GM12878 (cell line): ENCODE data around the gene GM2A. TPM values are rescaled to one million over a fixed set of nuclear protein-coding genes. Genes with fewer than 3 reads are reported as not detected.

ENCODE experiments used
- ATAC-seq: fragments of 200-7000 bp; cut with Tn5 transposase; 3 replicates; pipeline ENCODE4 v1.9.1; 2020; ENCODE audit warnings: mild to moderate bottlenecking, moderate library complexity
- BruUV-seq: library from RNA; stranded (reverse); fragments of 400-500 nt; replicated peaks from 2 replicates; lab custom pipeline; 2021; lab: Mats Ljungman, UMichigan
- CTCF ChIA-PET: fragments of 300-600 bp; sonication (Branson Sonifier 250); formaldehyde crosslinking; extraction: SDS; loops from one replicate; lab custom pipeline; 2021; ENCODE audit warnings: inconsistent platforms; lab: Yijun Ruan, JAX
- POLR2A ChIA-PET: fragments of 350-600 bp; formaldehyde crosslinking; extraction: SDS; loops from one replicate; lab custom pipeline; 2021; ENCODE audit warnings: inconsistent platforms; lab: Charles Lee
- RAD21 ChIA-PET: fragments of 300-600 bp; sonication (Branson Sonifier 250); formaldehyde crosslinking; loops from one replicate; lab custom pipeline; 2023; ENCODE audit warnings: antibody characterized with exemption; ENCODE audit not compliant: unreplicated experiment; lab: Charles Lee
- SMC1A ChIA-PET: fragments of 300-600 bp; sonication (Branson Sonifier 250); formaldehyde crosslinking; loops from one replicate; lab custom pipeline; 2023; ENCODE audit not compliant: unreplicated experiment, uncharacterized antibody; lab: Charles Lee
- DNase-seq: peaks from one replicate; pipeline ENCODE4 v3.0.0-alpha.2; 2011; ENCODE audit warnings: low read depth, low spot score
- FAIRE-seq: peaks from 3 replicates; lab custom pipeline; 2011; peaks lifted over from hg19 to GRCh38; lab: Jason Lieb, UNC
- H2AFZ ChIP-seq: 2 replicates; pipeline ENCODE4 v1.6.0; 2011; ENCODE audit warnings: low read depth, low read length, control low read depth; ENCODE audit not compliant: control insufficient read depth
- H3K27ac ChIP-seq: 2 replicates; pipeline ENCODE4 v1.5.1; 2011; ENCODE audit warnings: control low read depth; ENCODE audit not compliant: control insufficient read depth, insufficient read depth
- H3K27me3 ChIP-seq, 2 experiments: replicated peaks in 1 of 2; 2 replicates each; pipeline versions ENCODE4 v1.6.0 to v1.6.1; 2011; ENCODE audit warnings: low read length in 1 of 2; ENCODE audit not compliant: control insufficient read depth in 2 of 2, insufficient read depth in 2 of 2
- H3K36me3 ChIP-seq, 2 experiments: 2 replicates each; pipeline ENCODE4 v1.5.1; 2011; ENCODE audit warnings: low read length in 1 of 2; ENCODE audit not compliant: control insufficient read depth in 2 of 2, insufficient read depth in 2 of 2
- H3K4me1 ChIP-seq: 2 replicates; pipeline ENCODE4 v1.6.1; 2011; ENCODE audit warnings: mild to moderate bottlenecking, low read length, moderate library complexity, mixed read lengths; ENCODE audit not compliant: control insufficient read depth, insufficient read depth
- H3K4me2 ChIP-seq: 2 replicates; pipeline ENCODE4 v1.6.0; 2011; ENCODE audit warnings: control low read depth; ENCODE audit not compliant: control insufficient read depth, insufficient read depth
- H3K4me3 ChIP-seq: fragments of 200-600 bp; sonication (generic); 2 replicates; pipeline ENCODE4 v1.5.1; 2016
- H3K79me2 ChIP-seq: 2 replicates; pipeline ENCODE4 v1.6.0; 2011; ENCODE audit warnings: low read length; ENCODE audit not compliant: control insufficient read depth, insufficient read depth
- H3K9ac ChIP-seq: 2 replicates; pipeline ENCODE4 v1.8.0; 2011; ENCODE audit warnings: low read length, control low read depth, mixed read lengths; ENCODE audit not compliant: control insufficient read depth, insufficient read depth
- H3K9me3 ChIP-seq: replicated peaks from 3 replicates; pipeline ENCODE4 v1.5.1; 2011; ENCODE audit warnings: mild to moderate bottlenecking, low read length; ENCODE audit not compliant: control insufficient read depth, insufficient read depth
- H4K20me1 ChIP-seq: 2 replicates; pipeline ENCODE4 v1.6.0; 2011; ENCODE audit not compliant: control insufficient read depth, insufficient read depth
- ASH2L ChIP-seq: fragments of 300-600, 200-600 bp; sonication (generic); IDR thresholded peaks from 2 replicates; pipeline ENCODE4 v1.6.1; 2017; ENCODE audit warnings: low read depth, mild to moderate bottlenecking, borderline replicate concordance
- ATF2 ChIP-seq: IDR thresholded peaks from 2 replicates; pipeline ENCODE4 v1.6.1; 2012; ENCODE audit warnings: low read length, inconsistent platforms
- ATF3 ChIP-seq: IDR thresholded peaks from 2 replicates; pipeline ENCODE4 v1.6.1; 2011; ENCODE audit warnings: low read depth, mild to moderate bottlenecking, low read length, moderate library complexity, borderline replicate concordance; ENCODE audit errors: extremely low read depth
- ELK1 ChIP-seq: IDR thresholded peaks from 2 replicates; pipeline ENCODE4 v1.6.1; 2012; ENCODE audit warnings: low read depth, low read length, improper control_type of control experiment
- IKZF2 ChIP-seq, 2 experiments: fragments of 450-650 bp; IDR thresholded peaks; 2 replicates each; pipeline ENCODE4 v1.6.1; 2017; ENCODE audit warnings: mild to moderate bottlenecking in 2 of 2, moderate library complexity in 2 of 2
- NRF1 ChIP-seq: conservative IDR thresholded peaks from 2 replicates; pipeline ENCODE4 v1.6.1; 2011; ENCODE audit warnings: mild to moderate bottlenecking, low read depth, low read length, improper control_type of control experiment
- RB1 ChIP-seq: fragments of 450-650 bp; formaldehyde crosslinking; IDR thresholded peaks from 2 replicates; pipeline ENCODE4 v1.6.1; 2017; ENCODE audit warnings: mild to moderate bottlenecking, borderline replicate concordance
- TAF1 ChIP-seq: IDR thresholded peaks from 2 replicates; pipeline ENCODE4 v1.6.1; 2011; ENCODE audit warnings: mild to moderate bottlenecking, low read depth, low read length, borderline replicate concordance
- ZNF384 ChIP-seq: IDR thresholded peaks from 2 replicates; pipeline ENCODE4 v1.6.1; 2012; ENCODE audit warnings: low read depth, mild to moderate bottlenecking, low read length, improper control_type of control experiment, borderline replicate concordance
- WGBS: methylation state at CpG from one replicate; pipeline ENCODE4 v1.1.6; 2016; ENCODE audit warnings: low lambda C conversion rate; ENCODE audit not compliant: insufficient replicate concordance, insufficient coverage; ENCODE audit errors: missing lambda C conversion rate; 5-methylcytosine and 5-hydroxymethylcytosine counted together
- in situ Hi-C: fragments of 300-500 bp; cut with MboI; formaldehyde crosslinking; loops from 9 replicates; pipeline ENCODE4 v1.14.3; 2018; ENCODE audit warnings: mixed read lengths
- intact Hi-C: fragments of 100-400 bp; cut with micrococcal nuclease; formaldehyde crosslinking; loops from one replicate; pipeline ENCODE4 v1.14.2; 2022; ENCODE audit not compliant: unreplicated experiment
- polyA plus RNA-seq, 11 experiments: library from polyadenylated mRNA; depleted of rRNA in 4 of 11; unstranded in 6 of 11; stranded (reverse) in 5 of 11; fragments of >200 nt; fragmentation: Nextera tagmentation in 4 of 11; fragmentation: Illumina TruSeq in 1 of 11; extraction: Ambion mirVana in 4 of 11; extraction: Trizol in 1 of 11; gene quantifications; 1 replicate in 1 of 11; 2 replicates in 10 of 11; pipeline versions ENCODE4 v1.2.1 to v1.2.3, GENCODE V29; 2011 to 2016; ENCODE audit warnings: inconsistent platforms in 2 of 11, missing spikeins in 2 of 11, low read depth in 1 of 11
- total RNA-seq, 4 experiments: library from RNA; depleted of rRNA in 3 of 4; stranded (reverse); fragments of >200 nt in 3 of 4; fragmentation: Illumina TruSeq in 1 of 4; extraction: Trizol in 1 of 4; gene quantifications; 2 replicates each; pipeline versions ENCODE4 v1.2.1 to v1.2.3, GENCODE V29; 2013 to 2021

GM2A gene
- total and polyA plus RNA-seq, 10 of the 15 experiments (the other 5 are each of a cell fraction or from before 2014, with no cell fraction given) = 33.6 to 106 (median 68.2) TPM

GRCh38 chr5:151227918-151228447 lies 25.0 kb upstream of the GM2A start (continued):
- TF ChIP-seq ATF2 (no peak), TAF1 (no peak), ASH2L (no peak), ELK1 (no peak), NRF1 (no peak), IKZF2 (IDR thresholded peaks at IDR 0.05) (no peak)

- CTCF ChIA-PET = interaction anchor here (1.3 to 3.0 kb wide), 4 partner anchors 10 to 103 kb away, joined by 3 to 18 read pairs (median 6); no protein-coding TSS in a partner anchor
- TF ChIP-seq ZNF384 = no peak
- no peak for TF ChIP-seq ATF3
- TF ChIP-seq RB1 = no peak
- BruUV-seq = no TSS peak
- peaks cover 3% of the 10 kb centered on the region for H3K79me2 ChIP-seq
- in situ Hi-C loops = no loop called here
- H3K9ac ChIP-seq = no peak overlapping the region
- SMC1A ChIA-PET = interaction anchor here (1.2 kb wide), 1 partner anchor 87 kb away, joined by 3 read pairs; no protein-coding TSS in a partner anchor
- H3K27ac ChIP-seq = no peak overlapping the region
- H3K27me3 ChIP-seq = no peaks in the 10 kb centered on the region
- H3K4me3 ChIP-seq = no peak overlapping the region
- no peak for ATAC-seq
- no peak overlapping the region for H2AFZ ChIP-seq
- no peak for FAIRE-seq
- no peaks in the 10 kb centered on the region for H3K9me3 ChIP-seq
- WGBS = 94% methylated on average over 2 of the region's 2 CpGs
- DNase-seq = no peak
- POLR2A ChIA-PET = interaction anchor here (1.1 to 2.9 kb wide), 4 partner anchors 9 to 23 kb away, joined by 4 to 11 read pairs (median 8); no protein-coding TSS in a partner anchor
- RAD21 ChIA-PET = interaction anchor here (1.3 to 1.9 kb wide), 3 partner anchors 9 to 103 kb away, joined by 3 to 6 read pairs (median 3); partner anchors contain the start of gene GM2A
- intact Hi-C loops = no loop called here
- no peak overlapping the region for H3K4me2 ChIP-seq
- H3K36me3 ChIP-seq = no peaks in the 10 kb centered on the region
- H3K4me1 ChIP-seq = peaks cover 12% of the 10 kb centered on the region
- H4K20me1 ChIP-seq = no peaks in the 10 kb centered on the region
These were observed 24.0 kb upstream of the GM2A start for GRCh38 chr5:151228986-151229385.
